ENCODE measurements around the gene ELOVL7. TPM values are rescaled to one million over a fixed set of nuclear protein-coding genes. Genes with fewer than 3 reads are reported as not detected.

ELOVL7 gene
- total and polyA plus RNA-seq, 2 donors (not counting 1 experiment from before 2014, with no cell fraction given): 0.21 to 0.54 TPM

- H3K36me3 ChIP-seq (replicated peaks in 1 of 2; ENCODE audit: control extremely low read depth in 1 of 2, control insufficient read depth in 1 of 2, extremely low read depth in 1 of 2, insufficient read depth in 2 of 2, low read length in 1 of 2): no peaks in the 10 kb centered on the region
- H3K79me2 ChIP-seq (ENCODE audit: control insufficient read depth, insufficient read depth, low read length): no peaks in the 10 kb centered on the region
- H3K4me2 ChIP-seq (replicated peaks; ENCODE audit: low read depth, low read length, poor library complexity, severe bottlenecking): no peak overlapping the region
- DNase-seq (no peak), ATAC-seq (ENCODE audit: low read depth) (no peak)
- H4K20me1 ChIP-seq (ENCODE audit: control insufficient read depth, insufficient read depth, low read length, poor library complexity, severe bottlenecking): no peaks in the 10 kb centered on the region
- H3K4me1 Mint-ChIP-seq: no peaks in the 10 kb centered on the region
- H3K27ac ChIP-seq (ENCODE audit: low read length in 2 of 2): no peak overlapping the region
- POLR2A ChIA-PET: no interaction called here
- intact Hi-C loops (cut with micrococcal nuclease): no loop called here
- no peaks in the 10 kb centered on the region for H3K9me3 Mint-ChIP-seq (ENCODE audit: insufficient read depth)
- H3K27ac Mint-ChIP-seq: no peak overlapping the region
- 92% methylated on average over 3 of the region's 5 CpGs for WGBS (ENCODE audit: insufficient coverage)
- peaks cover 0 to 11% (median 0%) of the 10 kb centered on the region in 3 donors for H3K9me3 ChIP-seq (ENCODE audit: control extremely low read depth in 1 of 3, control insufficient read depth in 2 of 3, insufficient read depth in 1 of 3, low read length in 2 of 3)
- H2AFZ ChIP-seq (ENCODE audit: insufficient read depth, low read depth, low read length, poor library complexity, severe bottlenecking): no peak overlapping the region
- no peak overlapping the region for H3K9ac ChIP-seq (ENCODE audit: low read length)
- no peak overlapping the region for H3K4me3 ChIP-seq (ENCODE audit: control extremely low read depth in 1 of 5, extremely low read depth in 1 of 5, insufficient read depth in 1 of 5, low read depth in 2 of 5, low read length in 4 of 5)
- H3K4me3 Mint-ChIP-seq: no peak overlapping the region
- TF ChIP-seq, protein P1, sequence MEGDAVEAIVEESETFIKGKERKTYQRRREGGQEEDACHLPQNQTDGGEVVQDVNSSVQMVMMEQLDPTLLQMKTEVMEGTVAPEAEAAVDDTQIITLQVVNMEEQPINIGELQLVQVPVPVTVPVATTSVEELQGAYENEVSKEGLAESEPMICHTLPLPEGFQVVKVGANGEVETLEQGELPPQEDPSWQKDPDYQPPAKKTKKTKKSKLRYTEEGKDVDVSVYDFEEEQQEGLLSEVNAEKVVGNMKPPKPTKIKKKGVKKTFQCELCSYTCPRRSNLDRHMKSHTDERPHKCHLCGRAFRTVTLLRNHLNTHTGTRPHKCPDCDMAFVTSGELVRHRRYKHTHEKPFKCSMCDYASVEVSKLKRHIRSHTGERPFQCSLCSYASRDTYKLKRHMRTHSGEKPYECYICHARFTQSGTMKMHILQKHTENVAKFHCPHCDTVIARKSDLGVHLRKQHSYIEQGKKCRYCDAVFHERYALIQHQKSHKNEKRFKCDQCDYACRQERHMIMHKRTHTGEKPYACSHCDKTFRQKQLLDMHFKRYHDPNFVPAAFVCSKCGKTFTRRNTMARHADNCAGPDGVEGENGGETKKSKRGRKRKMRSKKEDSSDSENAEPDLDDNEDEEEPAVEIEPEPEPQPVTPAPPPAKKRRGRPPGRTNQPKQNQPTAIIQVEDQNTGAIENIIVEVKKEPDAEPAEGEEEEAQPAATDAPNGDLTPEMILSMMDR (IDR thresholded peaks at IDR 0.05): no peak
- TF ChIP-seq EZH2 (IDR thresholded peaks at IDR 0.05; ENCODE audit: borderline replicate concordance, insufficient read depth, low read depth, low read length, poor library complexity, severe bottlenecking): no peak
- no peaks in the 10 kb centered on the region for H3K27me3 Mint-ChIP-seq
- no peaks in the 10 kb centered on the region for H3K27me3 ChIP-seq (replicated peaks in 1 of 4; ENCODE audit: control extremely low read depth in 1 of 4, control insufficient read depth in 3 of 4, insufficient read depth in 4 of 4, low read length in 3 of 4)
- no peaks in the 10 kb centered on the region for H3K4me1 ChIP-seq (ENCODE audit: control insufficient read depth in 2 of 2, insufficient read depth in 2 of 2, low read length in 2 of 2)
- CTCF ChIA-PET: no interaction called here
Observed at GRCh38 chr5:60886158-60886557, 42.1 kb upstream of the ELOVL7 start.

- H3K4me1 Mint-ChIP-seq: no peaks in the 10 kb centered on the region
- ChIA-PET CTCF (no interaction called here), POLR2A (no interaction called here)
- Histone ChIP-seq H3K4me1 (ENCODE audit: control insufficient read depth in 2 of 2, insufficient read depth in 2 of 2, low read length in 2 of 2) (no peaks in the 10 kb centered on the region), H2AFZ (ENCODE audit: insufficient read depth, low read depth, low read length, poor library complexity, severe bottlenecking) (no peak overlapping the region), H3K9ac (ENCODE audit: low read length) (no peak overlapping the region), H3K27me3 (replicated peaks in 1 of 4; ENCODE audit: control extremely low read depth in 1 of 4, control insufficient read depth in 3 of 4, insufficient read depth in 4 of 4, low read length in 3 of 4) (no peaks in the 10 kb centered on the region), H3K4me2 (replicated peaks; ENCODE audit: low read depth, low read length, poor library complexity, severe bottlenecking) (no peak overlapping the region), H3K9me3 (ENCODE audit: control extremely low read depth in 1 of 3, control insufficient read depth in 2 of 3, insufficient read depth in 1 of 3, low read length in 2 of 3) (peaks cover 0 to 15% (median 0%) of the 10 kb centered on the region in 3 donors), H3K27ac (ENCODE audit: low read length in 2 of 2) (no peak overlapping the region), H3K4me3 (ENCODE audit: control extremely low read depth in 1 of 5, extremely low read depth in 1 of 5, insufficient read depth in 1 of 5, low read depth in 2 of 5, low read length in 4 of 5) (no peak overlapping the region), H3K36me3 (replicated peaks in 1 of 2; ENCODE audit: control extremely low read depth in 1 of 2, control insufficient read depth in 1 of 2, extremely low read depth in 1 of 2, insufficient read depth in 2 of 2, low read length in 1 of 2) (no peaks in the 10 kb centered on the region), H3K79me2 (ENCODE audit: control insufficient read depth, insufficient read depth, low read length) (no peaks in the 10 kb centered on the region), H4K20me1 (ENCODE audit: control insufficient read depth, insufficient read depth, low read length, poor library complexity, severe bottlenecking) (no peaks in the 10 kb centered on the region)
- DNase-seq (no peak), ATAC-seq (ENCODE audit: low read depth) (no peak)
- H3K27ac Mint-ChIP-seq: no peak overlapping the region
- intact Hi-C loops (cut with micrococcal nuclease): no loop called here
- H3K4me3 Mint-ChIP-seq: no peak overlapping the region
- no peaks in the 10 kb centered on the region for H3K27me3 Mint-ChIP-seq
- TF ChIP-seq, protein P1 (IDR thresholded peaks at IDR 0.05): no peak
- no peak for TF ChIP-seq EZH2 (IDR thresholded peaks at IDR 0.05; ENCODE audit: borderline replicate concordance, insufficient read depth, low read depth, low read length, poor library complexity, severe bottlenecking)
- no peaks in the 10 kb centered on the region for H3K9me3 Mint-ChIP-seq (ENCODE audit: insufficient read depth)
Observed at GRCh38 chr5:60883229-60883628, 39.2 kb upstream of the ELOVL7 start.
